ENCODE measurements around the gene ZNF778. TPM values are rescaled to one million over a fixed set of nuclear protein-coding genes. Genes with fewer than 3 reads are reported as not detected.

Gene ZNF778
- total RNA-seq, 1 experiment from 2014 or later, result 16.4 TPM

GRCh38 chr16:89277641-89278341 lies 60.3 kb downstream of the ZNF778 start:
- no peaks in the 10 kb centered on the region for H3K4me1 Mint-ChIP-seq
- no peaks in the 10 kb centered on the region for H3K4me1 ChIP-seq (ENCODE audit: insufficient read depth, low read length)
- no peak overlapping the region for H2BK12ac ChIP-seq (ENCODE audit: insufficient read length, low read depth, low read length)
- H2BK5ac ChIP-seq (ENCODE audit: insufficient read length, low read length), result no peak overlapping the region
- no peak overlapping the region for H3K9ac ChIP-seq (ENCODE audit: extremely low read depth, insufficient read length, low read length)
- no peaks in the 10 kb centered on the region; the same call in 1 of the 2 replicates for H3K79me2 ChIP-seq (ENCODE audit: insufficient read depth, low read length)
- no peak overlapping the region for H3K4me2 ChIP-seq (ENCODE audit: insufficient read depth, insufficient read length, low read length)
- H2AFZ ChIP-seq (ENCODE audit: low read length), result no peak overlapping the region
- peak overlapping the region in 2 of 3 experiments; percentile 52 to 59; a peak in 2 of 7 replicates for H3K27ac Mint-ChIP-seq
- H3K27me3 ChIP-seq (ENCODE audit: insufficient read depth, low read length), result no peaks in the 10 kb centered on the region
- H3K36me3 Mint-ChIP-seq (ENCODE audit: insufficient read depth in 1 of 3, low read depth in 3 of 3), result peaks cover 22 to 63% (median 62%) of the 10 kb centered on the region in 3 experiments
- H3T11ph ChIP-seq (ENCODE audit: low read length), result no peak overlapping the region
- no peak overlapping the region for H2BK20ac ChIP-seq (ENCODE audit: low read depth, low read length, poor library complexity, severe bottlenecking)
- no peaks in the 10 kb centered on the region for H4K20me1 ChIP-seq (ENCODE audit: control insufficient read depth, insufficient read depth, insufficient read length)
- H4K5ac ChIP-seq (ENCODE audit: insufficient read length, low read depth, low read length), result no peak overlapping the region
- no peak overlapping the region for H4K8ac ChIP-seq (replicated peaks; ENCODE audit: insufficient read length, low read depth, low read length)
- H3K56ac ChIP-seq (ENCODE audit: insufficient read length, low read depth, low read length), result no peak overlapping the region
- H2AK5ac ChIP-seq (ENCODE audit: insufficient read length, low read length), result no peak overlapping the region
- no peaks in the 10 kb centered on the region for H3K27me3 Mint-ChIP-seq (ENCODE audit: low read depth)
- H3K9me3 ChIP-seq (ENCODE audit: control insufficient read depth, low read depth, low read length), result no peaks in the 10 kb centered on the region
- H3K18ac ChIP-seq (ENCODE audit: insufficient read length, low read depth, low read length), result no peak overlapping the region
- H4K91ac ChIP-seq (ENCODE audit: insufficient read length, low read depth, low read length), result no peak overlapping the region
- H3K4me3 Mint-ChIP-seq, result no peak overlapping the region
- H3K23ac ChIP-seq (ENCODE audit: insufficient read length, low read depth, low read length), result no peak overlapping the region
- no peaks in the 10 kb centered on the region for H3K9me3 Mint-ChIP-seq
- DNase-seq, result no peak
- no peak overlapping the region; the same call in 1 of the 2 replicates for H3K14ac ChIP-seq (ENCODE audit: insufficient read depth, low read length)
- peaks cover 3% of the 10 kb centered on the region for H3K79me1 ChIP-seq (ENCODE audit: insufficient read depth, low read depth, low read length, poor library complexity, severe bottlenecking)
- no peak overlapping the region for H2BK120ac ChIP-seq (ENCODE audit: low read depth, low read length, poor library complexity, severe bottlenecking)
- TF ChIP-seq CTCF (conservative IDR thresholded peaks at IDR 0.05), result no peak
- WGBS (ENCODE audit: extremely low coverage, insufficient read length, low lambda C conversion rate), result no CpG with 5 or more reads among the region's 33 CpGs
- H3K27ac ChIP-seq (ENCODE audit: insufficient read length, low read depth, low read length), result no peak overlapping the region
- no peak overlapping the region for H2BK15ac ChIP-seq (ENCODE audit: low read depth, low read length)
- H3K4ac ChIP-seq (ENCODE audit: low read depth, low read length), result no peak overlapping the region
- no peaks in the 10 kb centered on the region for H3K23me2 ChIP-seq (ENCODE audit: insufficient read length, low read depth, low read length, poor library complexity, severe bottlenecking)
